Stimulated activated CD4-positive, alpha-beta T cell treated with anti-CD3 and anti-CD28 coated beads, Interleukin-2, amount 100 ng/mL, for 4 hours (primary cell): ENCODE data around the gene MRFAP1.
"Not testable (repeated sequence)": the region's sequence is repeated elsewhere in the genome, so short reads cannot be mapped to it uniquely, and the experiment has no call there.

Source experiments
- DNase-seq: peaks from one replicate; pipeline ENCODE4 v3.0.0-alpha.2; 2020; ENCODE audit warnings: low read depth

MRFAP1 gene

GRCh38 chr4:6668391-6668790, 27.9 kb downstream of the MRFAP1 start:
- no peak for DNase-seq

- DNase-seq, result no peak
These were observed 31.2 kb downstream of the MRFAP1 start for GRCh38 chr4:6671648-6672047.

- no peak for DNase-seq
These were observed 31.6 kb downstream of the MRFAP1 start for GRCh38 chr4:6672131-6672530.

GRCh38 chr4:6672541-6673190, 32.2 kb downstream of the MRFAP1 start:
- not testable (repeated sequence) for DNase-seq

- DNase-seq, result peak; percentile 39
These were observed 32.7 kb downstream of the MRFAP1 start for GRCh38 chr4:6673191-6673659.

- peak; percentile 89 for DNase-seq
These were observed 33.4 kb downstream of the MRFAP1 start for GRCh38 chr4:6673660-6674499.

GRCh38 chr4:6674500-6675149, 34.1 kb downstream of the MRFAP1 start:
- DNase-seq, result peak; percentile 65

- no peak for DNase-seq
These were observed 36.5 kb downstream of the MRFAP1 start for GRCh38 chr4:6676722-6677558.

GRCh38 chr4:6680372-6681034, 40.0 kb downstream of the MRFAP1 start:
- DNase-seq, result no peak

- DNase-seq, result no peak
These were observed 40.7 kb downstream of the MRFAP1 start for GRCh38 chr4:6681191-6681590.

- DNase-seq, result no peak
These were observed 42.5 kb downstream of the MRFAP1 start for GRCh38 chr4:6682862-6683590.

- no peak for DNase-seq
These were observed 44.2 kb downstream of the MRFAP1 start for GRCh38 chr4:6684656-6685055.

GRCh38 chr4:6686104-6686787, 45.8 kb downstream of the MRFAP1 start:
- no peak for DNase-seq

GRCh38 chr4:6687947-6688878, 47.7 kb downstream of the MRFAP1 start:
- no peak for DNase-seq

- peak; percentile 58 for DNase-seq
These were observed 48.5 kb downstream of the MRFAP1 start for GRCh38 chr4:6688879-6689505.

GRCh38 chr4:6689506-6689960, 49.0 kb downstream of the MRFAP1 start:
- DNase-seq, result no peak
